ENCODE measurements around the gene CERK.

- TF ChIP-seq ZNF274 (IDR thresholded peaks at IDR 0.05; ENCODE audit: low read depth, low read length) (no peak), YY1 (IDR thresholded peaks at IDR 0.05; ENCODE audit: insufficient read depth, insufficient read length) (no peak)
Observed at GRCh38 chr22:46744581-46744980, 6.5 kb upstream of the CERK start.
